A549 (cell line): ENCODE results near the gene NLK.

Experiments
- POLR2A ChIP-seq: IDR thresholded peaks from 2 replicates; pipeline ENCODE4 v1.6.1; 2012; ENCODE audit warnings: mild to moderate bottlenecking, low read length
- TF ChIP-seq, protein P1 (sequence below): fragments of >200 bp; sonication (Bioruptor Twin); formaldehyde crosslinking; IDR thresholded peaks from 3 replicates; pipeline ENCODE4 v1.5.1; 2016

DNA sequence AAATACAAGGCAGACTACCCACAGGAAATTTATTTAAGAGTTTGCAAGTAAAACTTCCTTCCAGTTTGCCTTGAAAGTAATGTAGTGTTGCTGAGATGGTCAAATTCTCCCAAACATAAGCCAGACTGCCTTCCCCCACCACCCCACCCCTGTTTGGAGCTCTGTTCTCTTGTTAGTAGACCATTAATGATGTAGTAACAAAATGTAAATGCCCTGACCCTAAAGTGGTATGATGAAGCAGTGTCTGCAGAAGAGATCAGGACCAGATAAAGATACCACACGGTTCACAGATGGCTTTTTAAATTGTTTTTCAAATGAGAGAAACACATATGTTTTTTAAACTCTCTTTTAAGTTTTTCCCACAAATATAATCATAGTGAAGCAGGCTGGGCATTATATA lies 140.1 kb downstream of the NLK start:
- TF ChIP-seq POLR2A = no peak
- TF ChIP-seq, protein P1, sequence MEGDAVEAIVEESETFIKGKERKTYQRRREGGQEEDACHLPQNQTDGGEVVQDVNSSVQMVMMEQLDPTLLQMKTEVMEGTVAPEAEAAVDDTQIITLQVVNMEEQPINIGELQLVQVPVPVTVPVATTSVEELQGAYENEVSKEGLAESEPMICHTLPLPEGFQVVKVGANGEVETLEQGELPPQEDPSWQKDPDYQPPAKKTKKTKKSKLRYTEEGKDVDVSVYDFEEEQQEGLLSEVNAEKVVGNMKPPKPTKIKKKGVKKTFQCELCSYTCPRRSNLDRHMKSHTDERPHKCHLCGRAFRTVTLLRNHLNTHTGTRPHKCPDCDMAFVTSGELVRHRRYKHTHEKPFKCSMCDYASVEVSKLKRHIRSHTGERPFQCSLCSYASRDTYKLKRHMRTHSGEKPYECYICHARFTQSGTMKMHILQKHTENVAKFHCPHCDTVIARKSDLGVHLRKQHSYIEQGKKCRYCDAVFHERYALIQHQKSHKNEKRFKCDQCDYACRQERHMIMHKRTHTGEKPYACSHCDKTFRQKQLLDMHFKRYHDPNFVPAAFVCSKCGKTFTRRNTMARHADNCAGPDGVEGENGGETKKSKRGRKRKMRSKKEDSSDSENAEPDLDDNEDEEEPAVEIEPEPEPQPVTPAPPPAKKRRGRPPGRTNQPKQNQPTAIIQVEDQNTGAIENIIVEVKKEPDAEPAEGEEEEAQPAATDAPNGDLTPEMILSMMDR = no peak
